ENCODE data around the gene RETN. TPM values are rescaled to one million over a fixed set of nuclear protein-coding genes. Genes with fewer than 3 reads are reported as not detected.

Gene RETN
- total RNA-seq, 1 experiment from 2014 or later = not detected

DNA sequence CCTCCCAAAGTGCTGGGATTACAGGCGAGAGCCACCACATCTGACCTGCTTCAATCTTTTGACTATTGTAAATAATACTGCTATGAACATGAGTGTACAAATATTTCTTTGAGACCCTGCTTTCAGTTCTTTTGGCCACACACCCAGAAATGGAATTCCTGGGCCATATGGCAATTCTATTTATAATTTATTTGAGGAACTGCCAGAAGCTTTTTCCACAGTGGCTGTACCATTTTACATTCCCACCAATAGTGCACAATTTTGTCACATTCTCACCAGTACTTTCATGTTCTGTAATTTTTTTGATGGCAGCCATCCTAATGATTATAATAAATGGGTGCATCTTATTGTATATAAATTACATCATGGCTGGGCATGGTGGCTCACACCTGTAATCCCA is 46.8 kb downstream of the RETN start:
- Histone ChIP-seq H3K4me3 (replicated peaks in 1 of 2; ENCODE audit: low read depth in 1 of 2, low read length in 2 of 2) (no peak overlapping the region), H3K9me3 (ENCODE audit: control insufficient read depth in 1 of 2, insufficient read depth in 1 of 2, low read depth in 1 of 2, low read length in 2 of 2) (peaks cover 0 to 7% of the 10 kb centered on the region in 2 experiments; a peak in 1 of 4 replicates), H3K4me1 (ENCODE audit: control insufficient read depth in 1 of 2, insufficient read depth in 2 of 2, low read length in 2 of 2) (no peaks in the 10 kb centered on the region), H4K20me1 (ENCODE audit: insufficient read depth) (no peaks in the 10 kb centered on the region), H3K27me3 (ENCODE audit: insufficient read depth, low read length) (no peaks in the 10 kb centered on the region), H3K4me2 (ENCODE audit: low read length) (no peak overlapping the region), H3K9ac (ENCODE audit: low read length) (no peak overlapping the region), H3K36me3 (ENCODE audit: control insufficient read depth in 1 of 2, insufficient read depth in 2 of 2, low read length in 2 of 2) (no peaks in the 10 kb centered on the region), H3K27ac (ENCODE audit: low read depth, low read length) (no peak overlapping the region), H3K9me2 (ENCODE audit: insufficient read depth) (no peaks in the 10 kb centered on the region), H3K79me2 (ENCODE audit: insufficient read depth, low read length) (no peaks in the 10 kb centered on the region), H2AFZ (ENCODE audit: low read depth, low read length, poor library complexity, severe bottlenecking) (no peak overlapping the region)
- BruUV-seq (replicated peaks) = no TSS peak
- ChIA-PET POLR2A (no interaction called here), RAD21 (ENCODE audit: low non-redundant PET in 1 of 2, low total read pairs in 2 of 2, uncharacterized antibody in 2 of 2, unreplicated experiment in 2 of 2) (no interaction called here), CTCF (no interaction called here)
- ATAC-seq (no peak), DNase-seq (ENCODE audit: low read depth, low spot score) (no peak)
- TF ChIP-seq YY1 (IDR thresholded peaks at IDR 0.05; ENCODE audit: extremely low read depth, insufficient replicate concordance, low read depth, low read length) (no peak), SIN3A (IDR thresholded peaks at IDR 0.05; ENCODE audit: low read depth) (no peak), ZFX (IDR thresholded peaks at IDR 0.05) (no peak), CBX3 (IDR thresholded peaks at IDR 0.05; ENCODE audit: low read depth) (no peak), CEBPB (IDR thresholded peaks at IDR 0.05; ENCODE audit: low read depth) (no peak), EZH2 (IDR thresholded peaks at IDR 0.05) (no peak), POLR2AphosphoS5 (IDR thresholded peaks at IDR 0.05; ENCODE audit: low read depth, low read length) (no peak), SP1 (IDR thresholded peaks at IDR 0.05; ENCODE audit: low read depth) (no peak), EZH2phosphoT487 (IDR thresholded peaks at IDR 0.05; ENCODE audit: borderline replicate concordance) (no peak), ELF1 (IDR thresholded peaks at IDR 0.05; ENCODE audit: borderline replicate concordance, low read depth) (no peak), POLR2A (IDR thresholded peaks at IDR 0.05; ENCODE audit: borderline replicate concordance, extremely low read depth, insufficient read depth, insufficient read length) (no peak), ZNF274 (IDR thresholded peaks at IDR 0.05; ENCODE audit: low read depth, low read length) (no peak), EGR1 (IDR thresholded peaks at IDR 0.05; ENCODE audit: low read depth) (no peak), JUND (IDR thresholded peaks at IDR 0.05) (no peak), TCF7L2 (IDR thresholded peaks at IDR 0.05; ENCODE audit: borderline replicate concordance, extremely low read depth, insufficient read depth, insufficient read length) (no peak)
- TF ChIP-seq, protein P1, sequence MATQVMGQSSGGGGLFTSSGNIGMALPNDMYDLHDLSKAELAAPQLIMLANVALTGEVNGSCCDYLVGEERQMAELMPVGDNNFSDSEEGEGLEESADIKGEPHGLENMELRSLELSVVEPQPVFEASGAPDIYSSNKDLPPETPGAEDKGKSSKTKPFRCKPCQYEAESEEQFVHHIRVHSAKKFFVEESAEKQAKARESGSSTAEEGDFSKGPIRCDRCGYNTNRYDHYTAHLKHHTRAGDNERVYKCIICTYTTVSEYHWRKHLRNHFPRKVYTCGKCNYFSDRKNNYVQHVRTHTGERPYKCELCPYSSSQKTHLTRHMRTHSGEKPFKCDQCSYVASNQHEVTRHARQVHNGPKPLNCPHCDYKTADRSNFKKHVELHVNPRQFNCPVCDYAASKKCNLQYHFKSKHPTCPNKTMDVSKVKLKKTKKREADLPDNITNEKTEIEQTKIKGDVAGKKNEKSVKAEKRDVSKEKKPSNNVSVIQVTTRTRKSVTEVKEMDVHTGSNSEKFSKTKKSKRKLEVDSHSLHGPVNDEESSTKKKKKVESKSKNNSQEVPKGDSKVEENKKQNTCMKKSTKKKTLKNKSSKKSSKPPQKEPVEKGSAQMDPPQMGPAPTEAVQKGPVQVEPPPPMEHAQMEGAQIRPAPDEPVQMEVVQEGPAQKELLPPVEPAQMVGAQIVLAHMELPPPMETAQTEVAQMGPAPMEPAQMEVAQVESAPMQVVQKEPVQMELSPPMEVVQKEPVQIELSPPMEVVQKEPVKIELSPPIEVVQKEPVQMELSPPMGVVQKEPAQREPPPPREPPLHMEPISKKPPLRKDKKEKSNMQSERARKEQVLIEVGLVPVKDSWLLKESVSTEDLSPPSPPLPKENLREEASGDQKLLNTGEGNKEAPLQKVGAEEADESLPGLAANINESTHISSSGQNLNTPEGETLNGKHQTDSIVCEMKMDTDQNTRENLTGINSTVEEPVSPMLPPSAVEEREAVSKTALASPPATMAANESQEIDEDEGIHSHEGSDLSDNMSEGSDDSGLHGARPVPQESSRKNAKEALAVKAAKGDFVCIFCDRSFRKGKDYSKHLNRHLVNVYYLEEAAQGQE (IDR thresholded peaks at IDR 0.05; ENCODE audit: low read depth) = no peak
- TF ChIP-seq, protein P2, sequence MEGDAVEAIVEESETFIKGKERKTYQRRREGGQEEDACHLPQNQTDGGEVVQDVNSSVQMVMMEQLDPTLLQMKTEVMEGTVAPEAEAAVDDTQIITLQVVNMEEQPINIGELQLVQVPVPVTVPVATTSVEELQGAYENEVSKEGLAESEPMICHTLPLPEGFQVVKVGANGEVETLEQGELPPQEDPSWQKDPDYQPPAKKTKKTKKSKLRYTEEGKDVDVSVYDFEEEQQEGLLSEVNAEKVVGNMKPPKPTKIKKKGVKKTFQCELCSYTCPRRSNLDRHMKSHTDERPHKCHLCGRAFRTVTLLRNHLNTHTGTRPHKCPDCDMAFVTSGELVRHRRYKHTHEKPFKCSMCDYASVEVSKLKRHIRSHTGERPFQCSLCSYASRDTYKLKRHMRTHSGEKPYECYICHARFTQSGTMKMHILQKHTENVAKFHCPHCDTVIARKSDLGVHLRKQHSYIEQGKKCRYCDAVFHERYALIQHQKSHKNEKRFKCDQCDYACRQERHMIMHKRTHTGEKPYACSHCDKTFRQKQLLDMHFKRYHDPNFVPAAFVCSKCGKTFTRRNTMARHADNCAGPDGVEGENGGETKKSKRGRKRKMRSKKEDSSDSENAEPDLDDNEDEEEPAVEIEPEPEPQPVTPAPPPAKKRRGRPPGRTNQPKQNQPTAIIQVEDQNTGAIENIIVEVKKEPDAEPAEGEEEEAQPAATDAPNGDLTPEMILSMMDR (IDR thresholded peaks at IDR 0.05 in 2 of 3, conservative IDR thresholded peaks at IDR 0.05 in 1 of 3; ENCODE audit: borderline replicate concordance in 1 of 3, insufficient read depth in 1 of 3, low read depth in 2 of 3, low read length in 2 of 3) = no peak
- TF ChIP-seq, protein P3, sequence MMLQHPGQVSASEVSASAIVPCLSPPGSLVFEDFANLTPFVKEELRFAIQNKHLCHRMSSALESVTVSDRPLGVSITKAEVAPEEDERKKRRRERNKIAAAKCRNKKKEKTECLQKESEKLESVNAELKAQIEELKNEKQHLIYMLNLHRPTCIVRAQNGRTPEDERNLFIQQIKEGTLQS (IDR thresholded peaks at IDR 0.05) = no peak
- TF ChIP-seq, protein P4, sequence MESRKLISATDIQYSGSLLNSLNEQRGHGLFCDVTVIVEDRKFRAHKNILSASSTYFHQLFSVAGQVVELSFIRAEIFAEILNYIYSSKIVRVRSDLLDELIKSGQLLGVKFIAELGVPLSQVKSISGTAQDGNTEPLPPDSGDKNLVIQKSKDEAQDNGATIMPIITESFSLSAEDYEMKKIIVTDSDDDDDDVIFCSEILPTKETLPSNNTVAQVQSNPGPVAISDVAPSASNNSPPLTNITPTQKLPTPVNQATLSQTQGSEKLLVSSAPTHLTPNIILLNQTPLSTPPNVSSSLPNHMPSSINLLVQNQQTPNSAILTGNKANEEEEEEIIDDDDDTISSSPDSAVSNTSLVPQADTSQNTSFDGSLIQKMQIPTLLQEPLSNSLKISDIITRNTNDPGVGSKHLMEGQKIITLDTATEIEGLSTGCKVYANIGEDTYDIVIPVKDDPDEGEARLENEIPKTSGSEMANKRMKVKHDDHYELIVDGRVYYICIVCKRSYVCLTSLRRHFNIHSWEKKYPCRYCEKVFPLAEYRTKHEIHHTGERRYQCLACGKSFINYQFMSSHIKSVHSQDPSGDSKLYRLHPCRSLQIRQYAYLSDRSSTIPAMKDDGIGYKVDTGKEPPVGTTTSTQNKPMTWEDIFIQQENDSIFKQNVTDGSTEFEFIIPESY (IDR thresholded peaks at IDR 0.05; ENCODE audit: extremely low read depth, insufficient replicate concordance, low read length) = no peak
- intact Hi-C loops (cut with micrococcal nuclease) = no loop called here
